H1 (cell line): ENCODE data around the gene CUL1. TPM values are rescaled to one million over a fixed set of nuclear protein-coding genes. Genes with fewer than 3 reads are reported as not detected.
A peak's percentile ranks its signal among the peaks of the same experiment; 100 is the strongest.

Experiments used
- CTCF ChIA-PET: fragments of 300-600 bp; sonication (Branson Sonifier 250); formaldehyde crosslinking; loops from one replicate; lab custom pipeline; 2021; ENCODE audit not compliant: partially characterized antibody; lab: Charles Lee
- POLR2A ChIA-PET: fragments of 300-600 bp; sonication (Branson Sonifier 250); formaldehyde crosslinking; loops from one replicate; lab custom pipeline; 2021; ENCODE audit warnings: inconsistent platforms; ENCODE audit not compliant: partially characterized antibody; lab: Charles Lee
- DNase-seq, 2 experiments: peaks; one replicate each; pipeline versions ENCODE4 v3.0.0 to v3.0.0-alpha.2; 2010 to 2022; ENCODE audit warnings: low spot score in 2 of 2, low read depth in 1 of 2, mixed read lengths in 1 of 2
- FAIRE-seq: peaks from 2 replicates; lab custom pipeline; 2011; peaks lifted over from hg19 to GRCh38; lab: Jason Lieb, UNC
- H2AFZ ChIP-seq: 2 replicates; pipeline ENCODE4 v1.8.1; 2012; ENCODE audit warnings: low read length, inconsistent platforms
- H2AK5ac ChIP-seq: 2 replicates; pipeline ENCODE4 v1.6.1; 2013; ENCODE audit warnings: low read depth, low read length
- H2BK120ac ChIP-seq: replicated peaks from 2 replicates; pipeline ENCODE3; 2013; ENCODE audit warnings: low read depth, low read length, inconsistent platforms
- H2BK12ac ChIP-seq: 2 replicates; pipeline ENCODE4 v1.6.1; 2013; ENCODE audit warnings: low read depth, low read length
- H2BK15ac ChIP-seq: 2 replicates; pipeline ENCODE4 v1.6.1; 2013; ENCODE audit warnings: low read length
- H2BK20ac ChIP-seq: 2 replicates; pipeline ENCODE4 v1.6.1; 2013; ENCODE audit warnings: low read length
- H2BK5ac ChIP-seq: 2 replicates; pipeline ENCODE4 v1.6.1; 2013; ENCODE audit warnings: low read depth, low read length
- H3K14ac ChIP-seq: 2 replicates; pipeline ENCODE4 v1.6.1; 2013; ENCODE audit warnings: inconsistent platforms; ENCODE audit not compliant: insufficient read length
- H3K18ac ChIP-seq: 2 replicates; pipeline ENCODE4 v1.6.1; 2013; ENCODE audit warnings: low read length; ENCODE audit errors: extremely low read depth
- H3K23ac ChIP-seq: 2 replicates; pipeline ENCODE4 v1.6.1; 2013; ENCODE audit warnings: inconsistent platforms; ENCODE audit not compliant: insufficient read length
- H3K23me2 ChIP-seq: 2 replicates; pipeline ENCODE4 v1.6.1; 2013; ENCODE audit warnings: low read depth, low read length
- H3K27ac ChIP-seq: 2 replicates; pipeline ENCODE4 v1.6.1; 2011; ENCODE audit warnings: low read depth, low read length, inconsistent platforms
- H3K27me3 ChIP-seq, 4 experiments: replicated peaks in 1 of 4; 1 replicate in 1 of 4; 2 replicates in 3 of 4; pipeline versions ENCODE4 v1.6.1 to v1.8.1; 2011 to 2013; ENCODE audit warnings: low read length in 3 of 4, mild to moderate bottlenecking in 3 of 4, inconsistent platforms in 2 of 4, mixed read lengths in 2 of 4, moderate library complexity in 1 of 4; ENCODE audit not compliant: control insufficient read depth in 3 of 4, insufficient read depth in 3 of 4; ENCODE audit errors: extremely low read depth in 1 of 4
- H3K36me3 ChIP-seq, 4 experiments: 2 replicates each; pipeline versions ENCODE4 v1.6.1 to v1.8.1; 2011 to 2013; ENCODE audit warnings: mild to moderate bottlenecking in 4 of 4, low read length in 3 of 4, moderate library complexity in 2 of 4, control low read depth in 1 of 4, inconsistent platforms in 1 of 4; ENCODE audit not compliant: insufficient read depth in 4 of 4, control insufficient read depth in 2 of 4
- H3K4ac ChIP-seq: replicated peaks from 2 replicates; pipeline ENCODE3; 2013; ENCODE audit warnings: low read length, low read depth, mixed read lengths, inconsistent platforms; ENCODE audit not compliant: insufficient read length
- H3K4me1 ChIP-seq, 4 experiments: replicated peaks in 1 of 4; 1 replicate in 1 of 4; 2 replicates in 3 of 4; pipeline versions ENCODE4 v1.6.1 to v1.8.1; 2011 to 2013; ENCODE audit warnings: low read length in 3 of 4, inconsistent platforms in 2 of 4, mixed read lengths in 1 of 4; ENCODE audit not compliant: insufficient read depth in 4 of 4, control insufficient read depth in 3 of 4
- H3K4me2 ChIP-seq, 2 experiments: 2 replicates each; pipeline versions ENCODE4 v1.6.1 to v1.8.1; 2011 to 2013; ENCODE audit warnings: low read depth in 2 of 2, low read length in 2 of 2, control low read depth in 1 of 2, inconsistent platforms in 1 of 2, mild to moderate bottlenecking in 1 of 2; ENCODE audit not compliant: insufficient read depth in 1 of 2
- H3K4me3 ChIP-seq, 4 experiments: fragments of 200-600, 300-600 bp in 1 of 4; sonication (generic), shearing (Covaris generic), sonication (Bioruptor Twin) in 1 of 4; 2 replicates each; pipeline versions ENCODE4 v1.5.1 to v1.8.1; 2011 to 2016; ENCODE audit warnings: low read length in 4 of 4, low read depth in 3 of 4, control low read depth in 2 of 4, inconsistent platforms in 2 of 4, mild to moderate bottlenecking in 2 of 4, mixed read lengths in 1 of 4, moderate library complexity in 1 of 4; ENCODE audit not compliant: insufficient read depth in 2 of 4; ENCODE audit errors: extremely low read depth in 1 of 4
- H3K56ac ChIP-seq: replicated peaks from 2 replicates; pipeline ENCODE3; 2013; ENCODE audit warnings: low read depth, mild to moderate bottlenecking, mixed read lengths, low read length, inconsistent platforms; ENCODE audit not compliant: insufficient read length
- H3K79me1 ChIP-seq: 2 replicates; pipeline ENCODE4 v1.6.1; 2013; ENCODE audit warnings: low read depth, low read length, control low read depth
- H3K79me2 ChIP-seq, 2 experiments: 2 replicates each; pipeline versions ENCODE4 v1.6.1 to v1.8.1; 2012 to 2013; ENCODE audit warnings: low read length in 2 of 2, mild to moderate bottlenecking in 2 of 2, inconsistent platforms in 1 of 2; ENCODE audit not compliant: insufficient read depth in 2 of 2, control insufficient read depth in 1 of 2
- H3K9ac ChIP-seq, 4 experiments: replicated peaks in 1 of 4; 1 replicate in 1 of 4; 2 replicates in 3 of 4; pipeline versions ENCODE4 v1.6.1 to v1.8.1; 2011 to 2013; ENCODE audit warnings: low read depth in 3 of 4, low read length in 3 of 4, control low read depth in 2 of 4, mild to moderate bottlenecking in 2 of 4, moderate library complexity in 2 of 4, inconsistent platforms in 1 of 4; ENCODE audit errors: extremely low read depth in 1 of 4
- H3K9me3 ChIP-seq, 2 experiments: 2 replicates each; pipeline versions ENCODE4 v1.6.1 to v1.8.1; 2012 to 2013; ENCODE audit warnings: mild to moderate bottlenecking in 2 of 2, moderate library complexity in 2 of 2, control low read depth in 1 of 2, inconsistent platforms in 1 of 2, low read depth in 1 of 2, low read length in 1 of 2, mixed read lengths in 1 of 2; ENCODE audit not compliant: insufficient read depth in 2 of 2
- H4K20me1 ChIP-seq, 2 experiments: replicated peaks in 1 of 2; 2 replicates each; pipeline versions ENCODE3 to v1.8.1; 2011 to 2013; ENCODE audit warnings: inconsistent platforms in 2 of 2, low read length in 2 of 2, mild to moderate bottlenecking in 1 of 2; ENCODE audit not compliant: insufficient read depth in 2 of 2, control insufficient read depth in 1 of 2
- H4K5ac ChIP-seq: 2 replicates; pipeline ENCODE4 v1.6.1; 2013; ENCODE audit warnings: low read length, low read depth, mixed read lengths, inconsistent platforms; ENCODE audit not compliant: insufficient read length
- H4K8ac ChIP-seq: 2 replicates; pipeline ENCODE4 v1.8.0; 2013; ENCODE audit warnings: mild to moderate bottlenecking, moderate library complexity, low read length, inconsistent platforms; ENCODE audit not compliant: insufficient read depth; ENCODE audit errors: extremely low read depth
- H4K91ac ChIP-seq: replicated peaks from 2 replicates; pipeline ENCODE3; 2013; ENCODE audit warnings: low read length, mixed read lengths, inconsistent platforms; ENCODE audit not compliant: insufficient read length
- EP300 ChIP-seq, 2 experiments: IDR thresholded peaks; 1 replicate in 1 of 2; 2 replicates in 1 of 2; pipeline ENCODE4 v1.6.1; 2011 to 2012; ENCODE audit warnings: low read depth in 2 of 2, low read length in 2 of 2, mild to moderate bottlenecking in 2 of 2, borderline replicate concordance in 1 of 2, inconsistent platforms in 1 of 2, moderate library complexity in 1 of 2
- JUN ChIP-seq: IDR thresholded peaks from 2 replicates; pipeline ENCODE4 v1.6.1; 2011; ENCODE audit warnings: low read depth, mild to moderate bottlenecking, improper control_type of control experiment, low read length
- SAP30 ChIP-seq: fragments of 300-600 bp; sonication (generic); IDR thresholded peaks from 2 replicates; pipeline ENCODE4 v1.7.1; 2012; ENCODE audit warnings: low read length, moderate library complexity, mild to moderate bottlenecking, inconsistent platforms; ENCODE audit not compliant: insufficient read depth, insufficient replicate concordance
- WGBS, 2 experiments: shearing (Covaris generic) in 1 of 2; methylation state at CpG; one replicate each; pipeline versions ENCODE4 v1.1.6 to v1.1.7; 2013 to 2015; ENCODE audit warnings: low lambda C conversion rate in 2 of 2, mixed read lengths in 2 of 2, inconsistent platforms in 1 of 2, low coverage in 1 of 2, missing lambda C conversion rate in 1 of 2; ENCODE audit not compliant: insufficient replicate concordance in 2 of 2, insufficient coverage in 1 of 2, insufficient read length in 1 of 2; ENCODE audit errors: extremely low coverage in 1 of 2, missing lambda C conversion rate in 1 of 2; 5-methylcytosine and 5-hydroxymethylcytosine counted together
- polyA plus RNA-seq, 7 experiments: library from polyadenylated mRNA; depleted of rRNA in 3 of 7; stranded (reverse) in 5 of 7; unstranded in 2 of 7; fragments of >200 nt in 5 of 7; fragments of 200-250 nt in 2 of 7; gene quantifications; 1 replicate in 5 of 7; 2 replicates in 1 of 7; 4 replicates in 1 of 7; pipeline versions ENCODE4 v1.2.1 to v1.2.3, GENCODE V29; 2011 to 2013; ENCODE audit warnings: missing spikeins in 2 of 7, mixed read lengths in 2 of 7
- total RNA-seq: library from RNA; stranded (reverse); fragmentation: NEBNext Ultra II Directional; extraction: Animal tissue kit (Norgen Biotek cat#: 25700); gene quantifications from 2 replicates; pipeline ENCODE4 v1.2.1, GENCODE V29; 2021

The CUL1 gene
- total and polyA plus RNA-seq, 2 of the 8 experiments (the other 6 are each of a cell fraction or from before 2014, with no cell fraction given): 33.0 to 77.3 TPM

GRCh38 chr7:148715027-148715426 is 16.3 kb downstream of the CUL1 start:
- no peak overlapping the region for H3K23ac ChIP-seq
- H4K20me1 ChIP-seq: peaks cover 3 to 14% of the 10 kb centered on the region in 2 experiments
- ChIA-PET POLR2A (no interaction called here), CTCF (no interaction called here)
- H3K79me2 ChIP-seq: peaks cover 44 to 99% of the 10 kb centered on the region in 2 experiments
- no peak overlapping the region for H2AK5ac ChIP-seq
- H3K14ac ChIP-seq: no peak overlapping the region
- H3K4me1 ChIP-seq: peaks cover 0 to 10% (median 1%) of the 10 kb centered on the region in 4 experiments; a peak in 1 of 7 replicates
- no peak overlapping the region for H2BK12ac ChIP-seq
- no peak overlapping the region for H3K9ac ChIP-seq
- no peak overlapping the region for H4K91ac ChIP-seq
- no peak overlapping the region for H3K4me2 ChIP-seq
- 0 out of 2 replicates have a peak overlapping the region, but pooled peaks have one; percentile 28 for H3K18ac ChIP-seq
- H3K4me3 ChIP-seq: no peak overlapping the region
- H2BK15ac ChIP-seq: no peak overlapping the region
- no peak overlapping the region for H3K56ac ChIP-seq
- H3K27me3 ChIP-seq: no peaks in the 10 kb centered on the region
- H4K5ac ChIP-seq: no peak overlapping the region
- FAIRE-seq (no peak), DNase-seq (no peak)
- H4K8ac ChIP-seq: no peak overlapping the region
- no peak overlapping the region for H3K4ac ChIP-seq
- no peak overlapping the region for H2AFZ ChIP-seq
- H3K36me3 ChIP-seq: no peaks in the 10 kb centered on the region
- H3K23me2 ChIP-seq: no peaks in the 10 kb centered on the region
- H2BK20ac ChIP-seq: no peak overlapping the region
- 90% methylated on average over 6 of the region's 6 CpGs; no CpG with 5 or more reads in 1 of the 2 experiments for WGBS, 2 experiments
- no peak overlapping the region for H3K27ac ChIP-seq
- TF ChIP-seq SAP30: no peak
- no peak for TF ChIP-seq EP300 (IDR thresholded peaks at IDR 0.05; ENCODE audit: borderline replicate concordance in 1 of 2, low read depth in 2 of 2, low read length in 2 of 2)
- no peak for TF ChIP-seq JUN
- no peaks in the 10 kb centered on the region for H3K9me3 ChIP-seq
- H2BK120ac ChIP-seq: no peak overlapping the region
- no peak overlapping the region for H2BK5ac ChIP-seq
- peaks cover 8% of the 10 kb centered on the region; the same call in 1 of the 2 replicates for H3K79me1 ChIP-seq
